ENCODE results near the gene NCL.

DNA sequence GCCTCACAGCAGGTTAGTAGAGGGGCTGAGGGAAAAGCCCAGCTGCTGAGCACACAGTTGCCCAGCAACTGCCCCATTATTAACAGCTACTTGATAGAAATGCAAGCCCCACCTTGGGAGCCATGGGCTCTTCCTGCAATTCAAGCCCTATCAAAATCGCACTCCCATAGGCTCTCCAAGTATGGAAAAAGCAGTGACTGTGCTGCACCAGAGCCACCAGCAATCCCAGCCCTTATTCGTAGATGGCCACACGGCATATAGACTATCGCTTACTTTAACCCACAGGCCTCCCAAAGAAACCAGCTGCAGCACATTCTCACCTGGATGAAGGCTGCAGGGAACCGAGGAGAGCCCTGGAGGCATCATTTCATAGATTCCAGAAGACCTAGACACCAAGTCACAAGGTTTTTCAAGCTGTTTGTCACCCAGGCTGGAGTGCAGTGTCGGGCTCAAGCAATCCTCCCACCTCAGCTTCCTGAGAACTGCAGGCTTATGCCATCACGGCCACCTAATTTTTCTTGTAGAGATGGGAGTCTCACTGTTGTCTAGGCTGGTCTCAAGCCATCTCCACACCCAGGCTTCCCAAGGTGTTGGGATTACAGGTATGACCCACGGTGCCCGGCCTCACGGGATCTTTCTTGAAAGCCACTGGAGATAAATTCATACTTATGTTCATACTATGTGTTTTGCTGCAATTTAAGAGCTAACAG is 11.3 kb downstream of the NCL start:
- TF ChIP-seq, protein P1, sequence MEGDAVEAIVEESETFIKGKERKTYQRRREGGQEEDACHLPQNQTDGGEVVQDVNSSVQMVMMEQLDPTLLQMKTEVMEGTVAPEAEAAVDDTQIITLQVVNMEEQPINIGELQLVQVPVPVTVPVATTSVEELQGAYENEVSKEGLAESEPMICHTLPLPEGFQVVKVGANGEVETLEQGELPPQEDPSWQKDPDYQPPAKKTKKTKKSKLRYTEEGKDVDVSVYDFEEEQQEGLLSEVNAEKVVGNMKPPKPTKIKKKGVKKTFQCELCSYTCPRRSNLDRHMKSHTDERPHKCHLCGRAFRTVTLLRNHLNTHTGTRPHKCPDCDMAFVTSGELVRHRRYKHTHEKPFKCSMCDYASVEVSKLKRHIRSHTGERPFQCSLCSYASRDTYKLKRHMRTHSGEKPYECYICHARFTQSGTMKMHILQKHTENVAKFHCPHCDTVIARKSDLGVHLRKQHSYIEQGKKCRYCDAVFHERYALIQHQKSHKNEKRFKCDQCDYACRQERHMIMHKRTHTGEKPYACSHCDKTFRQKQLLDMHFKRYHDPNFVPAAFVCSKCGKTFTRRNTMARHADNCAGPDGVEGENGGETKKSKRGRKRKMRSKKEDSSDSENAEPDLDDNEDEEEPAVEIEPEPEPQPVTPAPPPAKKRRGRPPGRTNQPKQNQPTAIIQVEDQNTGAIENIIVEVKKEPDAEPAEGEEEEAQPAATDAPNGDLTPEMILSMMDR (IDR thresholded peaks at IDR 0.05), result no peak
- TF ChIP-seq POLR2A (IDR thresholded peaks at IDR 0.05), result no peak

All from esophagus squamous epithelium (tissue), 4 donors.